Fibroblast of lung (primary cell): ENCODE data around the gene PDSS2. TPM values are rescaled to one million over a fixed set of nuclear protein-coding genes. Genes with fewer than 3 reads are reported as not detected.

Experiments used
- DNase-seq, 2 donors: peaks; one replicate each; pipeline versions ENCODE4 v3.0.0 to v3.0.0-alpha.2; 2010; ENCODE audit warnings: low read depth in 2 of 2
- H2AFZ ChIP-seq: 2 replicates; pipeline ENCODE4 v1.5.1; 2012; ENCODE audit warnings: low read length, control low read depth, inconsistent platforms
- H3K27ac ChIP-seq: 2 replicates; pipeline ENCODE4 v1.5.1; 2011; ENCODE audit warnings: low read length, control low read depth; ENCODE audit not compliant: insufficient read depth
- H3K27me3 ChIP-seq: 2 replicates; pipeline ENCODE4 v1.5.1; 2011; ENCODE audit warnings: mild to moderate bottlenecking, low read length; ENCODE audit not compliant: control insufficient read depth, insufficient read depth
- H3K36me3 ChIP-seq: 2 replicates; pipeline ENCODE4 v1.5.1; 2011; ENCODE audit warnings: low read length; ENCODE audit not compliant: control insufficient read depth, insufficient read depth
- H3K4me1 ChIP-seq: 2 replicates; pipeline ENCODE4 v1.5.1; 2011; ENCODE audit warnings: low read length; ENCODE audit not compliant: control insufficient read depth, insufficient read depth; ENCODE audit errors: extremely low read depth
- H3K4me2 ChIP-seq: 2 replicates; pipeline ENCODE4 v1.5.1; 2011; ENCODE audit warnings: low read length, control low read depth; ENCODE audit not compliant: insufficient read depth; ENCODE audit errors: extremely low read depth
- H3K4me3 ChIP-seq, 4 experiments: fragments of 200-600 bp in 1 of 4; sonication (generic) in 1 of 4; replicated peaks in 1 of 4; 2 replicates each; pipeline ENCODE4 v1.5.1; 2011 to 2016; ENCODE audit warnings: low read length in 4 of 4, low read depth in 3 of 4, mild to moderate bottlenecking in 3 of 4, control low read depth in 2 of 4, inconsistent platforms in 1 of 4, mixed read lengths in 1 of 4; ENCODE audit not compliant: insufficient read depth in 1 of 4; ENCODE audit errors: control extremely low read depth in 1 of 4
- H3K79me2 ChIP-seq: 2 replicates; pipeline ENCODE4 v1.5.1; 2012; ENCODE audit warnings: mild to moderate bottlenecking, low read length, inconsistent platforms; ENCODE audit not compliant: control insufficient read depth, insufficient read depth
- H3K9ac ChIP-seq: 2 replicates; pipeline ENCODE4 v1.5.1; 2011; ENCODE audit warnings: mild to moderate bottlenecking, low read length, control low read depth; ENCODE audit not compliant: insufficient read depth
- H3K9me3 ChIP-seq: 2 replicates; pipeline ENCODE4 v1.5.1; 2012; ENCODE audit warnings: low read depth, low read length; ENCODE audit not compliant: control insufficient read depth, insufficient read depth
- H4K20me1 ChIP-seq: 2 replicates; pipeline ENCODE4 v1.5.1; 2011; ENCODE audit warnings: low read length; ENCODE audit not compliant: control insufficient read depth, insufficient read depth; ENCODE audit errors: extremely low read depth
- EZH2 ChIP-seq: IDR thresholded peaks from 2 replicates; pipeline ENCODE4 v1.5.1; 2012; ENCODE audit warnings: low read length, control low read depth, mild to moderate bottlenecking; ENCODE audit errors: missing control alignments
- polyA plus RNA-seq, 2 donors: library from polyadenylated mRNA; depleted of rRNA in 1 of 2; stranded (reverse) in 1 of 2; unstranded in 1 of 2; fragments of >200 nt; gene quantifications; 2 replicates each; pipeline ENCODE4 v1.2.1, GENCODE V29; 2011 to 2012; ENCODE audit warnings: missing spikeins in 1 of 2
- total RNA-seq: library from RNA; depleted of rRNA; stranded (reverse); fragments of >200 nt; gene quantifications from 2 replicates; pipeline ENCODE4 v1.2.1, GENCODE V29; 2014
- TF ChIP-seq, protein P1 (sequence below), 2 donors: IDR thresholded peaks in 1 of 2; conservative IDR thresholded peaks in 1 of 2; 1 replicate in 1 of 2; 2 replicates in 1 of 2; pipeline ENCODE4 v1.5.1; 2011 to 2012; ENCODE audit warnings: low read length in 2 of 2, control low read depth in 1 of 2, inconsistent platforms in 1 of 2, low read depth in 1 of 2, mild to moderate bottlenecking in 1 of 2

Gene PDSS2
- total and polyA plus RNA-seq, 2 donors (not counting 1 experiment from before 2014, with no cell fraction given), result 12.1 to 13.8 TPM

DNA sequence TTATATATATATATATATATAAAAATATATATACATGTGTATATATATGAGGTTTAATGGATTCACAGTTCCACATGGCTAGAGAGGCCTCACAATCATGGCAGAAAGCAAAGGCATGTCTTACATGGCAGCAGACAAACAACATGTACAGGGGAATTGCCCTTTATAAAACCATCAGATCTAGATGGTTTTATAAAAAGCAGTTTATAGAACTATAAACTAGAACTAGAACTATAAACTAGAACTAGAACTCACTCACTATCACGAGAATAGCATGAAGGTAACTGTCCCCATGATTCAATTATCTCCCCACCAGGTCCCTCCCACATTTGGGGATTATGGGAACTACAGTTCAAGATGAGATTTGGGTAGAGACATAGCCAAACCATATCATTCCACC is 56.8 kb downstream of the PDSS2 start:
- Histone ChIP-seq H3K9ac (no peak overlapping the region), H3K36me3 (no peaks in the 10 kb centered on the region), H3K4me2 (no peak overlapping the region), H3K79me2 (no peaks in the 10 kb centered on the region), H3K27ac (no peak overlapping the region), H4K20me1 (no peaks in the 10 kb centered on the region), H3K27me3 (no peaks in the 10 kb centered on the region), H2AFZ (no peak overlapping the region), H3K4me1 (no peaks in the 10 kb centered on the region), H3K9me3 (no peaks in the 10 kb centered on the region), H3K4me3 (no peak overlapping the region)
- TF ChIP-seq, protein P1, sequence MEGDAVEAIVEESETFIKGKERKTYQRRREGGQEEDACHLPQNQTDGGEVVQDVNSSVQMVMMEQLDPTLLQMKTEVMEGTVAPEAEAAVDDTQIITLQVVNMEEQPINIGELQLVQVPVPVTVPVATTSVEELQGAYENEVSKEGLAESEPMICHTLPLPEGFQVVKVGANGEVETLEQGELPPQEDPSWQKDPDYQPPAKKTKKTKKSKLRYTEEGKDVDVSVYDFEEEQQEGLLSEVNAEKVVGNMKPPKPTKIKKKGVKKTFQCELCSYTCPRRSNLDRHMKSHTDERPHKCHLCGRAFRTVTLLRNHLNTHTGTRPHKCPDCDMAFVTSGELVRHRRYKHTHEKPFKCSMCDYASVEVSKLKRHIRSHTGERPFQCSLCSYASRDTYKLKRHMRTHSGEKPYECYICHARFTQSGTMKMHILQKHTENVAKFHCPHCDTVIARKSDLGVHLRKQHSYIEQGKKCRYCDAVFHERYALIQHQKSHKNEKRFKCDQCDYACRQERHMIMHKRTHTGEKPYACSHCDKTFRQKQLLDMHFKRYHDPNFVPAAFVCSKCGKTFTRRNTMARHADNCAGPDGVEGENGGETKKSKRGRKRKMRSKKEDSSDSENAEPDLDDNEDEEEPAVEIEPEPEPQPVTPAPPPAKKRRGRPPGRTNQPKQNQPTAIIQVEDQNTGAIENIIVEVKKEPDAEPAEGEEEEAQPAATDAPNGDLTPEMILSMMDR (conservative IDR thresholded peaks at IDR 0.05 in 1 of 2, IDR thresholded peaks at IDR 0.05 in 1 of 2; ENCODE audit: low read depth in 1 of 2, low read length in 2 of 2), result no peak
- no peak for TF ChIP-seq EZH2
- no peak for DNase-seq

DNA sequence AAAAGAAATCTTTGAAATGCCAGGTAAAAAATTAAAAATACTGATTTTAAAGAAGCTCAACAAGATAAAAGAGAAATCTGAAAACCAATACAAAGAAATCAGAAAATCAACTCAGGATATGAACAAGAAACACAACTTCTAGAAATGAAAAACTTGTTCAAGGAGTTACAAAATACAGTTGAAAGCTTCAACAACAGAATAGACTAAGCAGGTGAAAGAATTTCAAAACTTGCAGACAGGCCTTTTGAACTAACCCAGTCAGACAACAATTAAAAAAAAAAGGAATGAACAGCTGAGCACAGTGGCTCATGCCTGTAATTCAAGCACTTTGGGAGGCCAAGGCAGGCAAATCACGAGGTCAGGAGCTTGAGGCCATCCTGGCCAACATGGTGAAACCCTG is 57.8 kb downstream of the PDSS2 start:
- H3K79me2 ChIP-seq, result no peaks in the 10 kb centered on the region
- no peak for DNase-seq
- no peaks in the 10 kb centered on the region for H3K9me3 ChIP-seq
- H3K4me3 ChIP-seq, result no peak overlapping the region
- no peaks in the 10 kb centered on the region for H3K27me3 ChIP-seq
- H3K27ac ChIP-seq, result no peak overlapping the region
- H2AFZ ChIP-seq, result no peak overlapping the region
- no peak for TF ChIP-seq EZH2
- TF ChIP-seq, protein P1 (conservative IDR thresholded peaks at IDR 0.05 in 1 of 2, IDR thresholded peaks at IDR 0.05 in 1 of 2; ENCODE audit: low read depth in 1 of 2, low read length in 2 of 2), result no peak
- H4K20me1 ChIP-seq, result no peaks in the 10 kb centered on the region
- no peaks in the 10 kb centered on the region for H3K36me3 ChIP-seq
- H3K9ac ChIP-seq, result no peak overlapping the region
- no peaks in the 10 kb centered on the region for H3K4me1 ChIP-seq
- no peak overlapping the region for H3K4me2 ChIP-seq

DNA sequence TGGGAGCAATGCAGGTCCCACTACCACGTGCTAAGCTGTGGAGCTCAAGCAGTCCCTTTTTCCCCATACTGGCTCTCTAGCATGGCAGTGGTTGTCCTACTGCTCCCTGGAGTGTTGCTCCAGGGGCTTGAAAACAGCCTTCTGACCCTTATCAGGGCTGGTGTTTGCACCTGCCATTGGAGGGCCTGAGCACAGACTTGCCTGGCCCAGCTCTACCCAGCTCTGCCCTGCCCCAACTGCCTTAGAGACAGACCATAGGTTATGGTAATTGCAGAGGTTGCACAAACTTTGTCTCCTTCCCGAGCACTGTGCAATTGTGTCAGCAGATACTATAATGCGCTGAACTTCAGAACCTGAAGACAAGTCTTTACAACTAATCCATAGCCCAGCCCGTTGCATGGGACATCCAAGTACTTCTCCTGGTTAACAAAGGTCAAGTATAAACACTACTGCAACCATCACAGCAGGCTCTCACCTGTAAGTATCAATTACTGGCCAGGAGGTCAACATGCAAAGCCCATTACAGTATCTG is 58.7 kb downstream of the PDSS2 start:
- Histone ChIP-seq H3K4me2 (no peak overlapping the region), H3K4me3 (no peak overlapping the region), H3K27ac (no peak overlapping the region), H3K9me3 (no peaks in the 10 kb centered on the region), H3K27me3 (no peaks in the 10 kb centered on the region), H3K79me2 (no peaks in the 10 kb centered on the region), H4K20me1 (no peaks in the 10 kb centered on the region), H3K4me1 (no peaks in the 10 kb centered on the region), H3K36me3 (no peaks in the 10 kb centered on the region), H2AFZ (no peak overlapping the region), H3K9ac (no peak overlapping the region)
- no peak for TF ChIP-seq EZH2
- TF ChIP-seq, protein P1 (conservative IDR thresholded peaks at IDR 0.05 in 1 of 2, IDR thresholded peaks at IDR 0.05 in 1 of 2; ENCODE audit: low read depth in 1 of 2, low read length in 2 of 2), result no peak
- no peak for DNase-seq
